Measurements from ENCODE around the gene GCDH.

DNA sequence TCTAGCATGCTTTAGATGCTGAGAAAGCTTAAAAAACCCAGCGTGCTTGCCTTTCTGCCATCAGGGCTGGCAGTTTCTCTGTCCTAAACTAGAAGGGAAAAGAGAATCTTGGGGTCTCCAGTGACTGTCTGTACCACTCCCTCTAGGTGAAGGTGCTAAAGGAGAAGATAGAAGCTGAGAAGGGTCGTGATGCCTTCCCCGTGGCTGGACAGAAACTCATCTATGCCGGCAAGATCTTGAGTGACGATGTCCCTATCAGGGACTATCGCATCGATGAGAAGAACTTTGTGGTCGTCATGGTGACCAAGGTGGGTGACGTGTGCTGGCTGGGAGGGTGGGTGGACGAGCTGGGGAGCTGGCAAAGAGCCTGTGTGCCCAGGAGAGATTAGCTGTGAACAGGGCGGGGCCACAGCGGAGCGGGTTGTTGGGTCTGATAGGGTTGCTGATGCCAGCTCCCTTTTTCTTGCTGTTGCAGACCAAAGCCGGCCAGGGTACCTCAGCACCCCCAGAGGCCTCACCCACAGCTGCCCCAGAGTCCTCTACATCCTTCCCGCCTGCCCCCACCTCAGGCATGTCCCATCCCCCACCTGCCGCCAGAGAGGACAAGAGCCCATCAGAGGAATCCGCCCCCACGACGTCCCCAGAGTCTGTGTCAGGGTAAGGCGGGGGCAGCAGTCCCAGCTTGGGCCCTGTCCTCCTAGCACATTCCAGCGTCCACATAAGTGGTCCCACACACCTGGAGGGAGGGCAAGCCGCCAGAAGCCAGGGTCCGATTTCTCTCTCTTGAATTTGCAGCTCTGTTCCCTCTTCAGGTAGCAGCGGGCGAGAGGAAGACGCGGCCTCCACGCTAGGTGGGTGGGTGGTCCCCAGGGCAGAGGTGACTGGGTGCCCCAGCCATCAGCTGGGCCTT, 57.0 kb downstream of the GCDH start:
- TF ChIP-seq, protein P1, sequence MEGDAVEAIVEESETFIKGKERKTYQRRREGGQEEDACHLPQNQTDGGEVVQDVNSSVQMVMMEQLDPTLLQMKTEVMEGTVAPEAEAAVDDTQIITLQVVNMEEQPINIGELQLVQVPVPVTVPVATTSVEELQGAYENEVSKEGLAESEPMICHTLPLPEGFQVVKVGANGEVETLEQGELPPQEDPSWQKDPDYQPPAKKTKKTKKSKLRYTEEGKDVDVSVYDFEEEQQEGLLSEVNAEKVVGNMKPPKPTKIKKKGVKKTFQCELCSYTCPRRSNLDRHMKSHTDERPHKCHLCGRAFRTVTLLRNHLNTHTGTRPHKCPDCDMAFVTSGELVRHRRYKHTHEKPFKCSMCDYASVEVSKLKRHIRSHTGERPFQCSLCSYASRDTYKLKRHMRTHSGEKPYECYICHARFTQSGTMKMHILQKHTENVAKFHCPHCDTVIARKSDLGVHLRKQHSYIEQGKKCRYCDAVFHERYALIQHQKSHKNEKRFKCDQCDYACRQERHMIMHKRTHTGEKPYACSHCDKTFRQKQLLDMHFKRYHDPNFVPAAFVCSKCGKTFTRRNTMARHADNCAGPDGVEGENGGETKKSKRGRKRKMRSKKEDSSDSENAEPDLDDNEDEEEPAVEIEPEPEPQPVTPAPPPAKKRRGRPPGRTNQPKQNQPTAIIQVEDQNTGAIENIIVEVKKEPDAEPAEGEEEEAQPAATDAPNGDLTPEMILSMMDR (IDR thresholded peaks at IDR 0.05): no peak
- no peak for TF ChIP-seq POLR2A (IDR thresholded peaks at IDR 0.05)
